Stimulated activated CD8-positive, alpha-beta memory T cell treated with anti-CD3 and anti-CD28 coated beads, Interleukin-4, amount 100 ng/mL, for 24 hours (primary cell): ENCODE data around the gene RAD54L.
"Not testable (repeated sequence)": the region's sequence is repeated elsewhere in the genome, so short reads cannot be mapped to it uniquely, and the experiment has no call there.

Experiments used
- DNase-seq: peaks from one replicate; pipeline ENCODE4 v3.0.0-alpha.2; 2020; ENCODE audit warnings: low read depth

The RAD54L gene

GRCh38 chr1:46285730-46286477 lies 38.3 kb downstream of the RAD54L start:
- peak; percentile 7 for DNase-seq

- DNase-seq: no peak
Measured at GRCh38 chr1:46288485-46289133, 41.0 kb downstream of the RAD54L start.

- no peak for DNase-seq
Measured at GRCh38 chr1:46289134-46289494, 41.6 kb downstream of the RAD54L start.

- no peak for DNase-seq
Measured at GRCh38 chr1:46289976-46290375, 42.4 kb downstream of the RAD54L start.

- DNase-seq: no peak
Measured at GRCh38 chr1:46295306-46295705, 47.7 kb downstream of the RAD54L start.

GRCh38 chr1:46298387-46298786 lies 50.8 kb downstream of the RAD54L start:
- DNase-seq: no peak

GRCh38 chr1:46300673-46301405 lies 53.3 kb downstream of the RAD54L start:
- DNase-seq: no peak

- no peak for DNase-seq
Measured at GRCh38 chr1:46301406-46301807, 53.8 kb downstream of the RAD54L start.

GRCh38 chr1:46301808-46302640 lies 54.5 kb downstream of the RAD54L start:
- peak; percentile 42 for DNase-seq

- DNase-seq: no peak
Measured at GRCh38 chr1:46302641-46303037, 55.1 kb downstream of the RAD54L start.

- peak; percentile 86 for DNase-seq
Measured at GRCh38 chr1:46303038-46303871, 55.7 kb downstream of the RAD54L start, which contains the start of the genes LRRC41 and UQCRH. TSS of gene LRRC41 (minus strand) at chr1:46303616. CDS start at chr1:46303322, 294 bp downstream. TSS of gene UQCRH (plus strand) at chr1:46303698. CDS start at chr1:46303767, 69 bp downstream.

- no peak for DNase-seq
Measured at GRCh38 chr1:46303872-46304326, 56.3 kb downstream of the RAD54L start.

GRCh38 chr1:46306159-46306530 lies 58.6 kb downstream of the RAD54L start:
- no peak for DNase-seq

GRCh38 chr1:46309401-46310159 lies 62.0 kb downstream of the RAD54L start:
- no peak for DNase-seq

- no peak for DNase-seq
Measured at GRCh38 chr1:46310321-46310720, 62.8 kb downstream of the RAD54L start.

- no peak for DNase-seq
Measured at GRCh38 chr1:46315669-46316403, 68.3 kb downstream of the RAD54L start.

- no peak for DNase-seq
Measured at GRCh38 chr1:46317323-46317722, 69.8 kb downstream of the RAD54L start.

GRCh38 chr1:46319301-46319700 lies 71.7 kb downstream of the RAD54L start:
- DNase-seq: not testable (repeated sequence)
